Stimulated activated CD4-positive, alpha-beta T cell treated with anti-CD3 and anti-CD28 coated beads, TNF-alpha, amount 100 ng/mL, for 1 hour (primary cell): ENCODE data around the gene TRAPPC2L.

Source experiments
- DNase-seq, 3 donors: peaks; one replicate each; pipeline ENCODE4 v3.0.0-alpha.2; 2020; ENCODE audit warnings: low read depth in 3 of 3, low spot score in 1 of 3

Gene TRAPPC2L

DNA sequence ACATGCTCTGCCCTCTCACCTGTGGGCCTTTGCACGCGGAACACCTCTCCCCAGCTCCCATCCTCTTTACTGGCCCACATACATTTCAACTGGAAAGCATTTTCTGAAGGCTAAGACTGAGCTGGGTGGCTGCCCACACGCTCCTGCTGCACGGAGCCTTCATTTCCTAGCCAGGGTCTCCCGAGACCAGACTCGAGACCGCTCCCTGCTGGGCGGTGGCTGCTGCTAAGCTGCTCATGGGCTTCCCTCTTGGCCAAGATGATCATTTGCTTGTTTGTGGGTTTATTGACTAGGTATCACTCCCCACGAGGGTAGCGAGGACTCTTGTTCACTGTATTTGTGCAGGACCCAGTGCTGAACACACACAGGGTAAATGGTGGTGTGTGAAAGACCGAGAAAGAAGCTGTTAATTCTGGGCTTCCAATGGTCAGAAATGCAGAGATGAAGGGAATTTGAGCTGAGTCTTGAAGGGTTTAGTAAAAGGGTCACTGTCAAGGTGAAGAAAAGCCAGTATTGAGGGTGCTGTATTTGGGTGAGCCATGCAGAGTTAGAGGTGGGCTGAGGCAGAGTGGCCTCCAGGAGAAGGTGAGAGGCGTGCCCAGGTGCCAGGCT lies 907 bp downstream of the TRAPPC2L start:
- peak; percentile 40 to 60 (median 53) for DNase-seq

DNA sequence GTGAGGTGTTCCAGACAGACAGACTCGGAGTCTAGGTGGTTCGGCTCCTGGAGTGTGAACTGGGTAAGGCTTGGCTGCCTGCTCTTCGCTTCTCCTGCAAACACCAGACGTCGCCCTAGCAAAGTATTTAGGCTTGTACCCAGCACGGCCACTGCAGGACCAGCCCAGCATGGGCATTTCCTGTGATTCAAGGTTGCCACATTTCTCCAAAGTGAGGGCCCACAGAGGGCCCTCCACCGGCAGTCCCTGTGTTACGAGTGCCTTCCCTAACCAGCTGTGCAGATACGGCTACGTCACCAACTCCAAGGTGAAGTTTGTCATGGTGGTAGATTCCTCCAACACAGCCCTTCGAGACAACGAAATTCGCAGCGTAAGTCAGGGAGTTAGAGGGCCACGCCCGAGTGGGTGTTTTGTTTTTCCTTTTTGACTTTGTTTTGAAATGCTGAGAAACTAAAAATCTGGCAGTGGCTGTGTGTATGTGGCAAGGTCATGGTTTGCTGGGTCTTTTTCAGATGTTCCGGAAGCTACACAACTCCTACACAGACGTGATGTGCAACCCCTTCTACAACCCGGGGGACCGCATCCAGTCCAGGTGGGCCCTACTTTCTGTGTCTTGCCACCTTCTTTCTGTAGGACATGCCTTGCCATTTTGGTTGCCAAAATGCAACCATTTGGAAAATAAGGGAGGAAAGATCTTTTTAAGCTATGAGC lies 2.6 kb downstream of the TRAPPC2L start:
- no peak for DNase-seq

- no peak for DNase-seq
Measured at GRCh38 chr16:88861359-88861758, 4.4 kb downstream of the TRAPPC2L start.

DNA sequence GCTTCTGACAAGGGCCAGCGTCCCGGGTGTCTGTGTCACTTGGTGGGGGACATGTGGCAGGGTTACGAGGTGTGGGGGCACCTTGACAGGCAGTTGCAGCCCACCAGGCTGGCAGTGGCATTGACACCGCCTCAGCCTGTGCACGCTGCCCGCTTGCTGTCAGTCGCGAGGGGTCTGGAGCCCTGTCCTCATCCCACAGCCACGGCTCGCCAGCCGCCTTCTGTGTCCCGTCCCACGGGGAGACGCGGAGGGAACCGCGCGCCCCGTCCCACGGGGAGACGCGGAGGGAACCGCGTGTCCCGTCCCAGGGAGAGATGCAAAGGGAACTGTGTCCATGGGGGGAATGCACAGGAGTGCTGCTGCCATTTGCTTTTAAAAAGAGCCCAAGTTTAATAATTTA lies 6.0 kb downstream of the TRAPPC2L start:
- no peak for DNase-seq

DNA sequence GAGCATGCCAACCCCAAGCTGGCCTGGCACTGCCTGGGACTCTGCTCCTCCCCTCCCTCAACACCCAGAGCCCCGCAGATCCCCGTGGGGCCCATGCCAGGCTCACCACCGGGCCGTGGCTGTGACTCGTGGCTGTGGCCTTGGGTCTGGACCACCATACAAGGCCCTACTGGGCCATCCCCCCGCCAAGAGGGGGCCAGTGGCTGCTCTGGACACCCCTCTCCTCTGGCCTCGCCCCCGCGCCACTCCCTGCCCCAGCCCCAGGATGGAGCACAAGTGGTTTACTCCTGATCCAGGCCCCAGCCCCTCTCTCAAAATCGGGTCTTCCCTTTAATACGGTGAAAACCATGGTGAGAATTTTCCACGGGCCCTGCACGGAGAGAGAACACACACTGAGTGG lies 6.5 kb downstream of the TRAPPC2L start:
- DNase-seq, result no peak

DNA sequence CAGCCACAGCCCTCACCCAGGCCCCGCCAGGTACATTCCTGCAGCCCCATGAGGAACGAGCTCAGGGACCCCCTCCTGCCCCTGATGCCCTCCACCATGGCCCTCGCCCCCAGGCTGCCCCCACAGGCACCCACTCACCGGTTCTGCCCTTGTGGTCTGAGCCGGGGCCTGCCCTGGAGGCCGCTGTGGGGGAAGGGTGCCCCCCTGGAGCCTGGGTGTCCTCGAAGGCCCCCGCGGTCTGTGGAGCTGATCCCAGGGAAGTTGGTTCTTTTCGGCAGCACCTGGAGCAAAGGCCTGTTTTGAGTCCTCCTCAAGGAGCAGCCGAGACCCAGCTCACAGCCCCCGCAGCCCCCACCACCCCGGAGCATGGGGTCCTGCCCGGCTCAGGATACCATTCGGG lies 7.2 kb downstream of the TRAPPC2L start:
- no peak for DNase-seq

- no peak for DNase-seq
Measured at GRCh38 chr16:88864521-88864920, 7.6 kb downstream of the TRAPPC2L start.

DNA sequence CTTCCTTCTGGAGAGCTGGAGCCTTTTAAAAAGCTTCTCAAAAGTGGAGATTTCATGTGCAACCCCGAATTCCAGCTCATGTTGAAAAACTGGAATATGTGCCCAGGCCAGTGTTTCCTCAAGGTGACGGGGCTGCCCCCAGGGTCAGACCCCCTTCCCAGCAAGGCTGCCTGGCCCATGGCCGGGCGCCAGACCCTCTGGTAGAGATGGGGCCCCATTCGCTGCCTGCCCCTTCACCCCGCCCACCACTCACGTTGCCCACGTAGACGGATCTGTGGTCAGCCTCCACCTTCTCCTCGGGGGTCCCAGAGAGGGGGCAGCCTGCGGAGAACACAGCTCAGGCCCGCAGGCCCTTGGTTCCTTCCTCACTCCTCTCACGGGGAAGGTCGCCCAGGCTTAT lies 8.4 kb downstream of the TRAPPC2L start:
- no peak for DNase-seq

DNA sequence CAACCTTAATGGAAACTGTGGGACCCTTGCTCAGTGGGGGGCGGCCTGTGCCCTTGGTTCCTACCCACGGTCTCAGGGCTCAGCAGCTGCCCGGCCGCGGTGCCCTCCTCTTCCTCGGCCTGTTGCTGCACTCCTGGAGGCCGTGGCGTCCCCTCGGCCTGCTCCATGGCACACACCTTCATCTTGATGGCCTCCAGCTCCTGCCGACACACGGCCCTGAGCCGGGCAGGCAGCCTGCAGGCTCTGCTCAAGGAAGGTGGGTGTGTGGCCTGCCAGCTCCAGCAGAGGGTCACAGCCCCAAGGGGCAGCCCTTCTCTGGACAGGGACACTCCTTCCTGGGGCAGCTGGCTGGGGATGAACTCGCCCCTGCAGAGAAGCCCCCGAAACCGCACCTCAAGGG lies 8.8 kb downstream of the TRAPPC2L start:
- DNase-seq, result no peak

DNA sequence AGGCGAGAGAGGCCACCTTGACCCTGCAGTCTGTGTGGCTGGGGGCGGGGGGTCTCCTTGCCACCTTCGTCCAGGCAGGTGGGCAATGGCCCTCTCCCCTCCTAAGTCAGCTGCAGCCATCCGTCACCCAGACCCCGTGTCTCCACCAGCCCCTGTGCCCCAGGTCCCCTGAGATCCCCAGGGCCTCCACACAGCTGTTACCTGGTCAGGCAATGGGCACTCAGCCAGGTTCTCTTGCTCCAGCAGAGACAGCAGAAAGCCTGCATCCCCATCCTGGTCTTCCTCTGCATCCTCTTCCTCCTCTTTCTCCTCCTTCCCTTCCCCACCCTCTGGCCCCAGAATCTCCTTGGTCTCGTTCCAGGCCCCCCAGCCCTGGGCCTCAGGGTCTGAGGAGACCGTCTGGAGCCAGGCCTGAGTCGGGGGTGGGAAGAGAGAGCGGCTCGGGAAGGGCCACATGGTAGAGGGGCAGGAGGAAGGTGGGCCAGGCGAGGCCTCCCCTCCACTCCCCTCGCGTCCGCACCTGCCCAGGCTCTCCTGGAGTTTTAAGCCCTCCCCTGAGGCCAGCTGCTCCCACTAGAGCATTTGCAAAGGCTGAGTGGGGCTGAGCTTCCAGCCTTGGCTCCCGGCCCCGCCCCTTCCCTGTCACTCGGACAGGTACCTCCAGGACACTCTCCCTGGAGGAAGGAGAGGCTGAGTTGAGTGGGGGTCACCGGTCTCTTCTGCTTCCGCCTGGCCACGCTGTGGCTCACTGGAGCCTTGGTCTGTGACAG lies 9.4 kb downstream of the TRAPPC2L start, which contains the start of gene PABPN1L:
Gene PABPN1L, minus strand, starts transcription at position 510 of the 770 bp plus-strand sequence. Its CDS starts 54 bp downstream, at position 456.
- DNase-seq, result no peak

GRCh38 chr16:88867581-88868246 lies 10.8 kb downstream of the TRAPPC2L start:
- DNase-seq, result no peak

DNA sequence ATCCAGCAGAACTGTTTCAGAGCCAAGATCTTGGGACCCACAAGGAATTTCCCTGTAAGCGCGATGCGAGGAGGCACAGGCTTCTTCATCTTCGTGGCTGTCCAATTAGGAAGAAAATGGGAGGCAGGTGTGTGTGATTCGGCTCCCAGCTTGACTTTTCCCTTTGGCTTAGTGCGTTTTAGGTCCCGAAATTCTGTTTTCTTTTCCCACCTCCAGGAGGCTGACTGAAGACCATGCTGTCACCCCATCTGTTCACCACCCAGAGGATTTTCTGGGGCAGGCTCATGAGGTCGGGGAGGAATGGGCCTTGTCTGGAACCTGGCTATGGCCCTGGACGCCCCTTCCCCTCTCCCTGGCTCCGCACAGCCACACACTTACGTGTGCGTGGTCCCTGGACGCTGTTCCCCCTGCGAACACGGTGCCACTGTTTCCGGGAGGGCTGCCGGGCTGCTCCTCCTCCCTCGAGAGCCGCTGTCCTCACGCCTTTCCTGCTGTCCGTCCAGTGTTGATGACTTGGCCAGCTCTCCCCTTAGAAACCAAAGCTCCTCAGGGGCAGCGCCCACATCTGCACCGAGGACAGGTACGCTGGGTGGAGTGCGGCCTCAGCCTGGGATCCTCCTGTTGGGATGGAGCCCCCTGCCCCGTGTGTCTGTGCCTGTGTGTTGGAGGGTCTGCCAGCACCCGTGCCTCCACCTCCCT lies 12.2 kb downstream of the TRAPPC2L start:
- no peak for DNase-seq

DNA sequence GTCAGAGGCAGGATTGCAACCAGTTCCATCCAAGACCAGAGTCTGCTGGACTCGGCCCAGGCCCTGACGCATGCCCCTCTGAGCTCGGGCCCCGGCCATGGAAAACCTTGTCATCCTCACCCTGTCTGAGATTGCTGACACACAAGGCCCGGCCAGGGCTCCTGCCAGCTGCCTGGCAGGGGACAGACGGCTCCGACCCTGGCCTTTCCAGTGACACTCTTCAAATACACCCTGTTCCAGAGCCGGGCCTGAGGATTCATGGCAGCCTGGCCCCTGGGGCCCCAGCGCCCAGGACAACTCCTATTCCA lies 12.7 kb downstream of the TRAPPC2L start:
- DNase-seq, result no peak

DNA sequence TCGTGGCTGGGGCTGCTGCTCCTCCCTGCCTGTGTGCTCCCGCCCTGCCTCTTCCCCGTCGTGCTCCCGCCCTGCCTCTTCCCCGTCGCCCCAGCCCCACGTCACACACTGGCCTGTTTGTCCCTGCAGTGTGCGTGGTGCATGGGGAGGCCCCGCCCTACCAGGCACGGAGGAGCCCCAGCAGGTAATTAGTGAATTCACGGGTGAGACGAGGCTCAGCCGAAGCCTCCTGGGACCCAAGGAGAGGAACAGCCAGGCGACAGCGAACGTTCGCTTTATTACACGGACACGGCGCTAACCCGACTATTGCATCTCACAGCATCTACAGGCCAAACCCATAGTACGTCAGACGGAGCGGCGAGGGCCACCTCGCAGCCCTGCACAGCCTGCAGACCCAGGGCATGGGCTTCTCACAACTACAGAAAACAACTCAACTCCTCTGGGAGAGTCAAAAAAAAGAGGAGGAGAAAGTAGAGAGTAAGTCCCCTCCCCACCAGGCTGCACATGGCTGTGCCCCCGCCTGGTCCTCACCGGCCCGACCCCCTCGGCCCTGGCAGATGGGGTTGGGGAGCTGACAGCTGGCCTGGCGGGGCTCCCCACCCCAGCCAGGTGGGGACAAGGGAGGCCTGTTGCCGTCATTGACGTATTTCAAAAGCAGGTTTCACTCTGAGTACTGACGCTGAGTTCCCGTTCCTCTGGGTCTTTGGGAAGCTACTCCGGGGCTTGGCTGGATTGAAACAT lies 13.9 kb downstream of the TRAPPC2L start:
- no peak for DNase-seq

DNA sequence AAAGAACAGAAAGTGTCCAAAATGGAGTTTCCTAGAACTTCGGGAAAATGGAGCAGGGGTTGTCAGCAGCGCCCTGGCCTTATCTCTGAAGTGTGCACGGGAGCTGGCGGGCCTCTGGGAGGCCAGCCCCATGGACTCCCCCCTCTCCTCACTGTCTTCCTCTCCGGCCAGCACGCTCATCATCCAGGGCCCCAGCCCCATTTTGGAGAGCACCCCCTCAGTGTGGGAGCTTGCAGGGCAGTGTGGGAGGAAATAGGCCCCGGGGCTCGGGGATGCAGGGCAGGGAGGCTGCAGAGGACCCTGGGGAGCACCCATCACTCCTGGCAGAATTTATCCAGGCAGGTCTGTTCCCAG lies 14.4 kb downstream of the TRAPPC2L start:
- DNase-seq, result no peak

DNA sequence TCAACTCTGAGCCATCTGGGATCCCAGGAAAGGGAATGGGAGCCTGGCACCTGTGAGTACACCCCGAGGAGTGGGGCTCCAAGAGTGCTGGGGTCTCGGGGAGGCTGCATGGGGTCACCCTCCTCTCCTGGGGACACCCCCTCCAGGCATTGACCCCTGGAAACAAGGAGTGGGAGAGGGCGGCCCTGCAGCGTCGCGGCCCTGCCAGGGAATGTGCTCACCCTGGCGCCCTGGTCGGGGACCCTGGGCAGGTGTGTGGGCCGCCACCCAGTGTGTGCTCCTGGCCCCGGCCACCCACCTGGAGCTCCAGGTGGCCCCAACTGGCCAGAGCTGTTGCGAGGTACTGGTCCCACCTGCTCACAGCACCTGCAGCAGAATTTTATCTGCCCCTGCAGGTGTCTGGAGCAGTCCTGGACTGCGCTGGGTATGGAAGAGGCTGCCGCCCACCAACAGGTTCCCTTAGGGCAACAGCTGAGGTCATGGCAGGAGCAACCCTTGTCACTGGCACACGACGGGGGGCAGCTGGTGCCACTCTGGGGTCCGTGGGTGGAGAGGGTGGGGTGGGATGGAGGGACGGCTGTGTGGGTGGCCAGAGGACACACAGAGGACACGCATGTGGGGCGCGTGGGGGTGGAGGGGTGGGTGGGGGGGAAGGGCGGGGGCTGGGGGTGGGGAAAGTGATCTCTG lies 14.9 kb downstream of the TRAPPC2L start:
- no peak for DNase-seq

DNA sequence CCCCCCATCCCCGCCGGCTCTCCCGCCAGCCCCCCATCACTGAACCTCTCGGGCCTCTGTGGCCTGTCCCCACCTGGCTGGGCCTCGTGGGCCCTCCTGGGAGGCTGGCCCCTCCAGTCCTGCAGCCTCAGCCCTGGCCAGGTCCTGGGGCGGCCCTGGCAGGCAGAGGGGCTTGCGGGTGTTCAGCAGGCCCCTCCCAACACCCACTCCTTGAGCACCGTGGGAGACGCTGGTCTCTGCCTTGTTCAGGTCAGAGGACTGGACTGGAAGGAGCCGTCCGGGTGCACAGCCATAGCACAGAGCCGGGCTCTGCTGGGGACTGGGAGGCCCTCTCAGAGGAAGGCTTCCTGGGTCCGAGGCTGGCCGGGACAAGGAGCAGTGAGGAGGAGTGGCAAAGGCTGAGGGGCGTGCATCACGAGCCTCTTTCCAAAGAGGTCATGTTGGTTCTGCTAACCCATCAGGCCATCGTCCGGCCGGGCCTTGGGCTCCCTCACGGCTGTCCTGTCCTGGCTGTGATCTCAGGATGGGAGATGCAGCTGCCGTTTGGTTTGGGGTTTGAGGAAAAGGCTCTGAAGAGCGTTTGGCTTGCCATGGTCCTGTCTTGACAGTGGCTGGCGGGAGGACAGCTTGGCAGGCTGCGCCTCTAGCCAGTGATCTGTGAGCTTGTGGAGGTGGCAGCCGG lies 15.9 kb downstream of the TRAPPC2L start:
- DNase-seq, result no peak

DNA sequence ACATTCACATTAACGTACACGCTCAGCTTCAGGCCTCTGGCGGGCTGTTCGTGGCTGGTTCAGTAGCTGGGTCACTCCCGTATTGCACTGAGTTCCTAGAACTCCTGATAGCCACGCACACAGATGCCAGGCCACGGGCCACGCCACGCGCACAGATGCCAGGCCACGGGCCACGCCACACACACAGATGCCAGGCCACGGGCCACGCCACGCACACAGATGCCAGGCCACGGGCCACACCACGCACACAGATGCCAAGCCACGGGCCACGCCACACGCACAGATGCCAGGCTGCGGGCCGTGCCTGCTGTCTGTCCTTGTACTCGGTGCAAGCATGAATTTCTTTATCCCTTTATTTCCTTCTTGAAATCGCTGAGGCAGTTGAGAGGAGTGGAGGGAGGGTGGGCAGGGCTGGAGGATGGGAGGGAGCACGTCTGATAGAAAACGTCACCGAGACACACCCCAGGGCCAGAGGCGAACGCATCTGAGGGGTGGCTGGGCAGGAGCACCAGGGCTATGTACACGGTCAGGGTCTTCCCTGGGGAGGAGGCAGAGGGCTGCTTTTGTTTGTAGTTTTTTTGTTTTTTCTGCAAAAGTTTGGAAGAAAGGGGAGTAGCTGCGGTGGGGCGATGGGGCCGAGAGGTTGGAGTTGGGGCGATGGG lies 18.1 kb downstream of the TRAPPC2L start:
- no peak for DNase-seq

DNA sequence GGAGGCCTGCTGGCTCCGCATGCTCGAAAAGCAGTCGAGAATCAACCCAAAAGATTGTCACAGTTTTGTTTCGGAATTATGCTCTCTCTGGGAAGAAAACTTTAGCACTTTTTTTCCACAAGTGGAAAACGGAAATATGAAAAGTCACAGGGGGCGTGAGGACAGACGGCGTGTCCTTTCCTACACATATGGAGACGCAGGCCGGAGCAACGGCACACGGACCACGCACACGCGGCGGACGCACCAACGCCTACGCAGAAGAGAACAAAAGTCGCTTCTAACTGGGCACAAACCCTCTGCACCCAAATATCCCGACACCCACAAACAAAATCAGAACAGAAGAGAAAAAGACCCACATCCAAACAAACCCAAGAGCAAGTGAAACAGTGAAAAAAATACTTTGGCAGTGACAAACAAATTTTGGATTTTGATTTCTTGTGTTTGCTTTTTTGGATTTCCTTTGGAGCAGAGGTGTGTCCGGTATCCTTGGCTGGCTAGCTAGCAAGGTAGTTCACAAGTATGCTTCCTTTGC lies 18.8 kb downstream of the TRAPPC2L start:
- no peak for DNase-seq
